NK-92 (cell line): Measurements from ENCODE around the gene OSBPL5.

Experiments
- DNase-seq: peaks from one replicate; lab custom pipeline; 2025; ENCODE audit not compliant: unreplicated experiment; lab: John Stamatoyannopoulos, UW

The OSBPL5 gene

DNA sequence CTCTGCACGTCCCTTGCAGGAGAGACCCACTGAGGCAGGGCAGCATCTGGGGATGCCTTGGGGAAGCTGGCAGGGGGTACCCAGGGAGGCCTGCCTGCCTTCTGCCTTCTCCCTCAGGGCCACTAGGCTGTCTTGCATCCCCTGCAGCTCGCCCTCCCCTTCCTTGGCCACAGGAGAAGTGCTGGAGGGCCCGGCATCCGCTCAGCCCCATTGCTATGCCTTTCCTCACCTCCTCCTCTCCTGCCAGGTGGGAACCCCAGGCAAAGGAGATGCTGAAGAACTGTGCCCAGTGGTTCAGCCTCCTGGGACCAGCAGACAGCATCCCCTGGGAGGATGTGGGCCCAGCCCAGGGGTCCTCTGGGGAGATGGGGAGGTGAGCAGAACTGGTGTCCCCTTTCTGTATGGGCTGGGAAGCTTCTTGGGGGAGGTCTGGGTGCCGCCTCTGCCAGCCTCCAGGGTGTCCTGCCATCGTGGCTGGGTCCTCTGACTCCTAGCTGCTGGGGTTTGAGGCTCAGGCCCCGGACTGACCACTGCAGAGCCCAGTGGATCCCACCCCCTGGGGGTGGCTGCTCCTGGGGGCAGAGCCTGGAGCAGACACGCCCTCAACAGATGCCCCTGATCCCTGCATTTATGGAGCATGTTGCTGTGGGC, 32.9 kb upstream of the OSBPL5 start:
- DNase-seq = no peak

- no peak for DNase-seq
These were observed 32.1 kb upstream of the OSBPL5 start for GRCh38 chr11:3197044-3197695.

DNA sequence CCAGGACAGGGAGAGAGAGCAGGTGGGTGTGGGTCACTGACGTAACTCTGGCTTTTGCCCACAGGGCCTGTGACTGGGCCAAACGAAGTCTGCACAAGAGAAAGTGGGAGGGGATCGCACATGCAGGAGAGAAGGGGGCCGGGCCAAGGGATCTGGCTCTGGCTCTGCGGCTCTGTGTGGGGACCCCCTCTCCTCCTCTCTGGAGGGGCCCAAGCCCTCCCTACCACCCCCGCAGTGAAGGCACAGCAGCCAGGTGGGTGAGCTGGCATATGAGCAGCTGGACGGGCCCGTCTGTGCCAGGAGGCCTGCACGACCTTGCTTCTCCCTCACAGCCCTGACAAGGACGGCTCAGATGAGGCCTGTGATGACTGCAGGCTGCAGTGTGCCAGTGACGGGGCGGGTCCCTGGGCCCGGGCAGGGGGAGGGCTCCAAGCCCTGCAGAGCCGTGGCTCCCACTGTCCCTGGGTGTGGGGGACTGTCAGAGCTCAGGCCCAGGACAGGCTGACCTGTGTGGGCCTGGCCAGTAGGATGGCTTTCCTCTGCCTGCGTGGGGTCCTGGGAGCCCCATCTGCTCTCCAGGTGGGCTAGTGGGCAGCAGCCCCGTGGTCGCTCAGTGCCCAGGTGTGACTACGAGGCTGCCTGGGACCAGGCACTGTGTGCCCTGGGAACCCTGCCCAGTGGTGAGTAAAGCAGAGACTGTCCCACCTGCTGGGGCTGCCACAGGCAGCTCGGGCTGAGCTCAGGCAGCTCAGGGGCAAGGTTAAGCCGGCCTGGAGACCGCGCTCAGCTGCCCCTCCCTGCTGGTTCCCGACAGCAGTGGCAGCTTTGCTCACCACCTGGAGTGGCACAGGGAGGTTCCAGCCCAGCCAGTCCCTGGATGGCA, 31.3 kb upstream of the OSBPL5 start:
- no peak for DNase-seq

- DNase-seq = no peak
These were observed 30.4 kb upstream of the OSBPL5 start for GRCh38 chr11:3195251-3196160.

GRCh38 chr11:3194016-3194816, 29.1 kb upstream of the OSBPL5 start:
- DNase-seq = no peak

GRCh38 chr11:3193373-3194015, 28.4 kb upstream of the OSBPL5 start:
- no peak for DNase-seq

DNA sequence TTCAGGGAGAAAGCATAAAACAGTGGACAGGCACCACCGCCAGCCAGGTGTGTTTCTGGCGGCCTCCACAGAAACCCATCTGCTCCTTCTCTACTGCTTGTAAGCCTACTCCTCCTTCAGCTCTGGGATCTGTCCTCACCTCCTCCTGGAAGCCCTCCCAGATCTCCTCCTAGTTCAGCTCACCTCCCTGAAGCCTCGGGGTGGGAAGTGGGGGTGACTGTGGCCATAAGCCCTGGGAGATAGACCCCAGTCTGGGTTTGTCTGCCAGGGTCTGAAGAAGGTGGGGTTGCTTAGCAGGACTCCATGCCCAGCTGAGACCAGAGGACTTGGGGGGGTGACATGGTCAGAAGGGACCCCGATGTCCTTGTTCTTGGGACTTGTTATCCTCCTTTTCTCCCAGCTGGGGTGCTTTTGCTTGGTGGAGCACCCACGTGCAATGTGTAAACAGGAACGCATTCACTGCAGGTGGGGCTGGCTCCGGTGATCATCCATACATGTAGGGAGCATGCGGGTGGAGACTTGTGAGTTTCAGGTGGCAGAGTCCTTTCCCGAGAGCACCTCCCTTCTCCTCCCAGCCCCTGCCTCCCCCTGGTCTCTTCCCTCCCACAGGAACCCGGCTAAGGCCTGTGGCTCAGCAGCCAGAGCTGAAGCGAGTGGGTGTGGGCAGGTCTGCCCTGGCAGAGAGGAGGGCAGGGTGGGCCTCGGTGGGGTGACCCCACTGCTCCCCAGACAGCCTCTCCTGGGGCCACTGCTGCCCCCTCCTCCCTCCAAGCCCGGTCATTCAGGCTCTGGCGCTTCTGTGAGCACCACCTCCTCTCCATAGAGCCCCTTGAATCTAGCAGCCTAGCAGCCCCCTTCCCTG, 27.6 kb upstream of the OSBPL5 start:
- DNase-seq = no peak

GRCh38 chr11:3191586-3192324, 26.6 kb upstream of the OSBPL5 start:
- no peak for DNase-seq

DNA sequence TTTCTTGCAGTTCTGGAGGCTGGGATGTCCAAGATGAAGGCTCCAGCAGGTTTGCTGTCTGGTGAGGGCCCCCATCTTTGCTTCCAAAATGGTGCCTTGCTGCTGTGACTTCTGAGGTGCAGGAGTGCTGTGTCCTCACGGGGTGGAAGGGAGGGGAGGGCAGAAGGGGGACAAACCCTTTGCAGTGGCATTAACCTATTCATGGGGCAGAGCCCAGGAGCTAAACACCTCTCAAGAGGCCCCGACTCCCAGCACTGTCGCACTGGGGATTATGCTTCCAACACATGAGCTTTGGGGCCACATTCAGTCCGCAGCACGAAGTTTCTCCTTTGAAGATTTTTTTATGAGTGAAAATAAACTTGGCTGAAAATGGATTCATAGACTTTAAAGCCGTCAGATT, 25.5 kb upstream of the OSBPL5 start:
- DNase-seq = no peak

DNA sequence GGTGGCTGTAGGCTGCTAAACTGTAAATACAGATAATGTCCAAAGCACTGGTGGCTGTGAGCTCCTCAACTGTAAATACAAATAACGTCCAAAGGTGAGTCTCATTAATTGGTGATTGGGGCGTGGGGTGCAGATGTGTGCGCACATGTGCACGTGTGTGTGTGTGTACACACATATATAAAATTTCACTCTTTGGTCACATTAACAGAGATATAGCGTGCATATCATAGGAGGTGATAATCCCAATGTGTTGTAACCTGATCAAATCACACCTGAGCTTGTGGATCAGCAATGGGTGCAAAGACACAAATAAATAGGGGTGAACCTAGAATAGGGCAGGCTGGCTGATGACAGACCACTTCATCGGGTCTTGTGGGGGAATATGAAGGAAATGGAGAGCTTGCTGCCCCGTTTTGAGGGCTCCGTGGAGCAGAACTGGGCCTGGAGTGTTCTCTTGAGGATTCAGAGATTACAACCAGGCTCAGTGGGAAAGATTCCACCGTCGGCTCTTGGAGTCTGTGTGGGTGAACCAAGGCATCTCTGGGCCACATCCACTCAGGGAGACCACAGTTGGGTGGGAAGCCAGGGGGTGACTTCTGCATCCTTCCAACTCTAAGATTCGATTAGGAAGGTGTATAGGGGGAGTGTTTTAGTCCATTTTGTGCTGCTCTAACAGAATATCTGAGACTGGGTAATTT, 24.9 kb upstream of the OSBPL5 start:
- no peak for DNase-seq

DNA sequence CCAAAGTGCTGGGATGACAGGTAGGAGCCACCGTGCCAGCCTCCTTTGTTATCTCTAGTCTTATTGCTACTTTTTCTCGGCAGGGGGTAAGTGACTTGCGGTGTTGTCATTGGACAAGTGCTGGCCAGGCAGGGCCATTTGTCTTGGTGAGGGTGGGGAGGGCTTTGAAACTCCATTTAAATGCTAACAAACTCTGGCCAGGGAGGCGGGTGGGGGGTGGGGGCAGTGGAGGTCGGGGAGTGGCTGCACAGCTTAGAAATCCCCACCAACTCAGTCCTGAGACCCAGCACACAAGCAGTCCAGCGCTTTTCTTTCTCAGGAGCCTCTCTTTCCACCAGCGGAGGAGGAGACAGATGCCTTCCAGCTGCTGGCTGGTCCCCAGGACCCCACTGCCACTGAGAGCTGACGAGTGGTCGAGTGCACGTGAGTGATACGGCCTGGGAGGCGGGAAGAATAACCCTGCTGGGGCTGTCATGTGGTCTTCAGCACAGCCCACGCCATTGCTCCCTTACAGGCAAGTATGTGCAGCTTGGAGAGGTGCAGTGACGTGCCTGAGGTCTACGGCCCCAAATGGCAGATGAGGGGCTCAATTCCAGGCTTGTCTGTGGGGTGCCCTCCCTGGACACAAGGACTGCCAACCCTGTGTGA, 24.2 kb upstream of the OSBPL5 start:
- no peak for DNase-seq

DNA sequence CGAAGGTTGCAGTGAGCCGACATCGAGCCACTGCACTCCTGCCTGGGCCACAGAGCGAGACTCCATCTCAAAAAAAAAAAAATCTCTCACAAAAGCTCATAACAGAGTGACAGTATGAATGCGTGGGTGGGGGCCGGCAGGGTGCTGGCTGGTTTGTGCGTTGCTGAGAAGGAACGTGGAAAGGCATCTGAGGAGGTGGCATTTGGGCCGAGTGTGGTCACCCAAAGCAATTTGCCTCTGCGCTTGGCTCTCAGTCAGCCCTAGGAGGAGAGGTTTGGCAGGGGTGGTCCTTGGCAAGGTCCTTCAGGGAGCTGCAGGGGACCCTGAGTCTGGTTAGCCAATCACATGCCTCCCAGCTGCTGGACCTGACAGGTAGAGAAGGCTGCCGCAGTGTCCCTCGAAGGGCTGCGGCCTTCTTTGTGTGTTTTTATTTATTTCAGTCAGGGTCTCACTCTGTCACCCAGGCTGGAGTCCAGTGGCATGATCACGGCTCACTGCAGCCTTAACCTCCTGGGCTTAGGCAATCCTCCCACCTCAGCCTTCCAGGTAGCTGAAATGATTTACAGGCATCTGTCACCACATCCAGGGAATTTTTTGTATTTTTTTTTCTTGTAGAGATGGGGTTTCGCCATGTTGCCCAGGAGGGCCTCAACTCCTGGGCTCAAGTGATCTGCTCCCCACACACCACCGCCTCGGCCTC, 23.5 kb upstream of the OSBPL5 start:
- no peak for DNase-seq

DNA sequence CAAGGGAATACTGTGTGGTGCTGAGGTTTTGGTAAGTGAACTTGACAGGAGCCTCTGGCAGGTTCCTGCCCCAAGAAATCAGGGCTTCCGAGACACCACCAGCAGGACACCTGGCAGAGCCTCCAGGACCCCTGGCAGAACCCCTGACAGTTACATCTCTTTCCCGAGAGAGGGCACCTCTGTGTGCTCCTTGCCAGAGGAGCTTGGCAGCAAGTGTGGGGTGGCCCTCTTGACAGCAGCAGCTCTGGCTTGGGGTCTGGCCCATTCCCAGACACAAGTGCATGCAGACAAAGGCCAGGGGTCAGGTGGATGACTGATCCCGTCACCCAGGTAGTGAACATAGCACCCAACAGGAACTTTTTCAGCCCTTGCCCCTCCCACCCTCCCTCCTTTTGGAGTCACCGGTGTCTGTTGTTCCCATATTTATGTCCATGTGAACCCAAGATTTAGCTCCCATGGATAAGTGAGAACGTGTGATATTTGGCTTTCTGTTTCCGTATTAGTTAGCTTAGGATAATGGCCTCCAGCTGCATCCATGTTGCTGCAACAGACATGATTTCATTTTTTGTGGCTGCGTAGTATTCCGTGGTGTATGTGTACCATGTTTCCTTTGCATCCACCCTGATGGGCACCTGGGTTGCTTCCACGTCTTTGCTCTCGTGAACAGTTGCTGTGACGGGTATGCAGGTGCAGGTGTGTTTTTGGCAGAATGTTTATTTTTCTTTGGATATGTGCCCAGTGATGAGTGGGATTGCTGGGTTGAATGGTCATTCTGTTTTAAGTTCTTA, 21.2 kb upstream of the OSBPL5 start:
- no peak for DNase-seq

DNA sequence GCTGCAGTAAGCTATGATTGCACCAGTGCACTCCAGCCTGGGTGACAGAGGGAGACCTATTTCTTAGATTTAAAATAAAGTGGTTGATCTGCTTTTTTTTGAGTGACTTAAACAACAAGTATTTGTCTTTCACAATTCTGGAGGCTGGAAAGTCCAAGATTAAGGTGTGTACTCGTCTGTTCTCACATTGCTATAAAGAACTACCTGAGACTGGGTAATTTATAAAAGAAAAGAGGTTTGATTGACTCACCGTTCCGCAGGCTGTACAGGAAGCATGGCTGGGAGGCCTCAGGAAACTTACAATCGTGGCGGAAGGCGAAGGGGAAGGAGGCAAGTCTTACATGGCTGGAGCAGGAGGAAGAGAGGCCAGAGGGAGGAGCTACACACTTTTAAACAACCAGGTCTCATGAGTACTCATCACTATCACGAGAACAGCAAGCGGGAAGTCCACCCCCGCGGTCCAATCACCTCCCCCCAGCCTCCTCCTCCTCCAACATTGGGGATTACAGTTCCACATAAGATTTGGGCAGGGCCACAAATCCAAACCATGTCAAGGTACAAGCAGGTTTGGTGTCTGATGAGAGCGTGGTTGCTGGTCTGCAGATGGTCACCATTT, 19.7 kb upstream of the OSBPL5 start:
- no peak for DNase-seq

DNA sequence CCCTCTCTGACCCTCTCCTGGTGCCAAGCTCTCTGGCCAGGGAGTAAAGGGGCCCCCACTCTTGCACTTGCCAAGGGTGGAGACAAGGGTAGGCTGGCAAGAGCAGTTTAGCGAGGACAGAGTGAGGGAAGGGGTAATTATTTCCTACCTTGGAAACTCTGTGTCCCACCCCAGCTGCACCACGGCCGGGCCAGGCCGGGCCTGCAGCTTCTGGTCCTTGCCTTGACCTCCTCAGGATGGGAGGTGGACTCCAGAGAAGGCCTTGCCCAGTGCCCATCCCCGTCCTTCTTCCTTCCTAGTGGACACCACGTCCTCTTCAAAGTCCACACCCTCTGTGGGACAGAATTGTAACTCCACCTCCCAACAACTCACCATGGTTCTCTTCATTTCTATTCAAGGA, 18.4 kb upstream of the OSBPL5 start:
- no peak for DNase-seq
